Endodermal cell (in vitro differentiated cells): ENCODE measurements around the gene CLCN5. TPM values are rescaled to one million over a fixed set of nuclear protein-coding genes. Genes with fewer than 3 reads are reported as not detected.

ENCODE experiments used
- DNase-seq: peaks from one replicate; pipeline ENCODE4 v3.0.0-alpha.2; 2017
- H3K27ac ChIP-seq: 2 replicates; pipeline ENCODE4 v1.5.1; 2013; ENCODE audit warnings: mild to moderate bottlenecking, low read depth, low read length, moderate library complexity
- H3K27me3 ChIP-seq: 2 replicates; pipeline ENCODE4 v1.6.1; 2013; ENCODE audit warnings: mild to moderate bottlenecking, low read length, moderate library complexity; ENCODE audit not compliant: insufficient read depth, control insufficient read depth, poor library complexity, severe bottlenecking
- H3K36me3 ChIP-seq: 2 replicates; pipeline ENCODE4 v1.7.0; 2013; ENCODE audit warnings: mild to moderate bottlenecking, low read length, moderate library complexity; ENCODE audit not compliant: control insufficient read depth, insufficient read depth
- H3K4me1 ChIP-seq: one replicate; pipeline ENCODE4 v1.7.0; 2013; ENCODE audit warnings: low read length; ENCODE audit not compliant: control insufficient read depth, insufficient read depth
- H3K4me3 ChIP-seq: 2 replicates; pipeline ENCODE4 v1.5.1; 2013; ENCODE audit warnings: mild to moderate bottlenecking, low read length, moderate library complexity
- H3K9ac ChIP-seq: 2 replicates; pipeline ENCODE4 v1.6.1; 2013; ENCODE audit warnings: mild to moderate bottlenecking, low read length, moderate library complexity; ENCODE audit not compliant: poor library complexity, severe bottlenecking; ENCODE audit errors: extremely low read depth
- H3K9me3 ChIP-seq: 2 replicates; pipeline ENCODE4 v1.6.1; 2013; ENCODE audit warnings: mild to moderate bottlenecking, low read length, moderate library complexity; ENCODE audit not compliant: control insufficient read depth
- H3K27ac Mint-ChIP-seq: 2 replicates; pipeline ENCODE4 v1.8.0; 2020; ENCODE audit warnings: mixed read lengths
- H3K27me3 Mint-ChIP-seq: 2 replicates; pipeline ENCODE4 v1.8.0; 2021; ENCODE audit warnings: mild to moderate bottlenecking, mixed read lengths; ENCODE audit not compliant: insufficient read depth
- H3K36me3 Mint-ChIP-seq: 2 replicates; pipeline ENCODE4 v1.8.0; 2020; ENCODE audit warnings: low read depth, mixed read lengths
- H3K4me1 Mint-ChIP-seq: 2 replicates; pipeline ENCODE4 v1.8.0; 2020; ENCODE audit warnings: mixed read lengths
- H3K4me3 Mint-ChIP-seq: 2 replicates; pipeline ENCODE4 v1.8.0; 2020; ENCODE audit warnings: mild to moderate bottlenecking, moderate library complexity, mixed read lengths
- H3K9me3 Mint-ChIP-seq: 2 replicates; pipeline ENCODE4 v1.8.0; 2020; ENCODE audit warnings: mild to moderate bottlenecking, mixed read lengths
- CTCF ChIP-seq: fragments of 200-600 bp; sonication (generic); conservative IDR thresholded peaks from 2 replicates; pipeline ENCODE4 v1.5.0; 2021; ENCODE audit warnings: antibody characterized with exemption, mild to moderate bottlenecking
- WGBS, 2 experiments: methylation state at CpG; one replicate each; pipeline versions ENCODE4 v1.1.5 to v1.1.7; 2013; ENCODE audit warnings: missing lambda C conversion rate in 2 of 2, mixed read lengths in 1 of 2; ENCODE audit not compliant: insufficient coverage in 1 of 2, insufficient read length in 1 of 2; 5-methylcytosine and 5-hydroxymethylcytosine counted together
- total RNA-seq, 2 donors: library from RNA; stranded (reverse); fragmentation: NEBNext Ultra II Directional in 1 of 2; extraction: Animal tissue kit (Norgen Biotek cat#: 25700) in 1 of 2; gene quantifications; 2 replicates in 1 of 2; 3 replicates in 1 of 2; pipeline ENCODE4 v1.2.1, GENCODE V29; 2021

Gene CLCN5
- total RNA-seq, 2 donors from 2014 or later, result 12.9 to 18.9 TPM

- Histone ChIP-seq H3K9ac (no peak overlapping the region), H3K4me3 (no peak overlapping the region), H3K27ac (no peak overlapping the region), H3K36me3 (no peaks in the 10 kb centered on the region), H3K9me3 (no peaks in the 10 kb centered on the region), H3K4me1 (no peaks in the 10 kb centered on the region), H3K27me3 (no peaks in the 10 kb centered on the region)
- no peak for DNase-seq
- Mint-ChIP-seq H3K4me1 (peaks cover 17% of the 10 kb centered on the region), H3K9me3 (peaks cover 35% of the 10 kb centered on the region), H3K36me3 (peaks cover 3% of the 10 kb centered on the region), H3K4me3 (no peak overlapping the region), H3K27ac (no peak overlapping the region), H3K27me3 (no peaks in the 10 kb centered on the region)
- no peak for TF ChIP-seq CTCF
- WGBS, 2 experiments, result no CpG with 5 or more reads among the region's 1 CpG
Observed at GRCh38 chrX:50049228-50049627, 126.8 kb downstream of the CLCN5 start.

GRCh38 chrX:50054147-50054546 is 131.8 kb downstream of the CLCN5 start:
- Histone ChIP-seq H3K9ac (no peak overlapping the region), H3K4me3 (no peak overlapping the region), H3K4me1 (no peaks in the 10 kb centered on the region), H3K27ac (no peak overlapping the region), H3K36me3 (no peaks in the 10 kb centered on the region), H3K27me3 (no peaks in the 10 kb centered on the region), H3K9me3 (no peaks in the 10 kb centered on the region)
- Mint-ChIP-seq H3K36me3 (no peaks in the 10 kb centered on the region), H3K27ac (no peak overlapping the region), H3K4me3 (no peak overlapping the region), H3K9me3 (peaks cover 38% of the 10 kb centered on the region), H3K4me1 (peaks cover 8% of the 10 kb centered on the region), H3K27me3 (peaks cover 2% of the 10 kb centered on the region)
- no peak for DNase-seq
- no peak for TF ChIP-seq CTCF
- 60% methylated on average over 1 of the region's 1 CpG; no CpG with 5 or more reads in 1 of the 2 experiments for WGBS, 2 experiments

GRCh38 chrX:50066318-50066937 is 144.0 kb downstream of the CLCN5 start:
- Mint-ChIP-seq H3K9me3 (peaks cover 34% of the 10 kb centered on the region), H3K4me1 (no peaks in the 10 kb centered on the region), H3K27me3 (no peaks in the 10 kb centered on the region), H3K36me3 (peaks cover 4% of the 10 kb centered on the region), H3K4me3 (no peak overlapping the region), H3K27ac (no peak overlapping the region)
- H3K9ac ChIP-seq, result no peak overlapping the region
- H3K27ac ChIP-seq, result no peak overlapping the region
- DNase-seq, result no peak
- H3K4me3 ChIP-seq, result no peak overlapping the region
- no peaks in the 10 kb centered on the region for H3K9me3 ChIP-seq
- WGBS, 2 experiments, result 94% methylated on average over 3 of the region's 4 CpGs; no CpG with 5 or more reads in 1 of the 2 experiments
- H3K36me3 ChIP-seq, result no peaks in the 10 kb centered on the region
- no peak for TF ChIP-seq CTCF
- H3K27me3 ChIP-seq, result no peaks in the 10 kb centered on the region
- H3K4me1 ChIP-seq, result no peaks in the 10 kb centered on the region
